GM19043 (cell line): Measurements from ENCODE around the gene GATA3.
A peak's percentile ranks its signal among the peaks of the same experiment; 100 is the strongest.
"Not testable (repeated sequence)": the region's sequence is repeated elsewhere in the genome, so short reads cannot be mapped to it uniquely, and the experiment has no call there.

Experiments used
- ATAC-seq: cut with Tn5 transposase; IDR thresholded peaks from one replicate; pipeline ENCODE4 v1.9.1; 2021; ENCODE audit warnings: low read depth; ENCODE audit not compliant: unreplicated experiment

The GATA3 gene

GRCh38 chr10:8054494-8055407 is at the start of gene GATA3:
Gene GATA3 (plus strand): TSS chr10:8054688. CDS start chr10:8055656, 968 bp downstream.
- ATAC-seq, result peak; percentile 27

GRCh38 chr10:8006274-8006999 is 48.1 kb upstream of the GATA3 start:
- no peak for ATAC-seq

- no peak for ATAC-seq
These were observed 45.5 kb upstream of the GATA3 start for GRCh38 chr10:8009031-8009430.

GRCh38 chr10:8013006-8013405 is 41.5 kb upstream of the GATA3 start:
- ATAC-seq, result no peak

- no peak for ATAC-seq
These were observed 40.9 kb upstream of the GATA3 start for GRCh38 chr10:8013619-8014018.

GRCh38 chr10:8014649-8015048 is 39.8 kb upstream of the GATA3 start:
- ATAC-seq, result no peak

GRCh38 chr10:8017277-8017676 is 37.2 kb upstream of the GATA3 start:
- no peak for ATAC-seq

GRCh38 chr10:8023321-8023720 is 31.2 kb upstream of the GATA3 start:
- ATAC-seq, result no peak

GRCh38 chr10:8023851-8024250 is 30.6 kb upstream of the GATA3 start:
- no peak for ATAC-seq

GRCh38 chr10:8026349-8027259 is 27.9 kb upstream of the GATA3 start:
- no peak for ATAC-seq

GRCh38 chr10:8031211-8031610 is 23.3 kb upstream of the GATA3 start:
- not testable (repeated sequence) for ATAC-seq

GRCh38 chr10:8032558-8032957 is 21.9 kb upstream of the GATA3 start:
- ATAC-seq, result no peak

GRCh38 chr10:8033812-8034465 is 20.5 kb upstream of the GATA3 start:
- ATAC-seq, result no peak

GRCh38 chr10:8034466-8035005 is 20.0 kb upstream of the GATA3 start:
- ATAC-seq, result no peak

GRCh38 chr10:8035006-8035640 is 19.4 kb upstream of the GATA3 start:
- no peak for ATAC-seq

- ATAC-seq, result no peak
These were observed 18.6 kb upstream of the GATA3 start for GRCh38 chr10:8035641-8036470.

- no peak for ATAC-seq
These were observed 17.8 kb upstream of the GATA3 start for GRCh38 chr10:8036506-8037198.

GRCh38 chr10:8037199-8037801 is 17.2 kb upstream of the GATA3 start:
- ATAC-seq, result no peak
